ENCODE measurements around the gene CCR5AS.
"Not testable (repeated sequence)": the region's sequence is repeated elsewhere in the genome, so short reads cannot be mapped to it uniquely, and the experiment has no call there.

CCR5AS gene

DNA sequence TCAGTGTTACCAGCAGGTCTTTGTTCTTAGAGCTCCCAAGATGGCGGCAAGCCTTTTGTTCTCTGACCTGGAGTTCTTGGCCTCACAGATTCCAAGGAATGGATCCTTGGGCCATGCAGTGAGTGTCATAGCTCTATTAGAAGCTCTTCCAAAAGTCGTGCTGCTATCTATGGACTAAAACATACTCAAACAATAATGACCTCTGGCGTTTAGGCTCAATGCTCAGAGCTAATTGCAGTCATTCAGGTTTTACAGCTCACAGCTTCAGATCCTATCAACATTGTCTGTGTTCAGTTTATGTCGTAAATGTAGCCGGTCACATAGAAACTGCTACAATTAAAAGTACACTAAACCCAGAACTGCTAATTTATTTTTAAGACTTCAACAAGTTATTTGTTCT is 22.4 kb upstream of the CCR5AS start:
- DNase-seq (ENCODE audit: low read depth in 2 of 2) = no peak

DNA sequence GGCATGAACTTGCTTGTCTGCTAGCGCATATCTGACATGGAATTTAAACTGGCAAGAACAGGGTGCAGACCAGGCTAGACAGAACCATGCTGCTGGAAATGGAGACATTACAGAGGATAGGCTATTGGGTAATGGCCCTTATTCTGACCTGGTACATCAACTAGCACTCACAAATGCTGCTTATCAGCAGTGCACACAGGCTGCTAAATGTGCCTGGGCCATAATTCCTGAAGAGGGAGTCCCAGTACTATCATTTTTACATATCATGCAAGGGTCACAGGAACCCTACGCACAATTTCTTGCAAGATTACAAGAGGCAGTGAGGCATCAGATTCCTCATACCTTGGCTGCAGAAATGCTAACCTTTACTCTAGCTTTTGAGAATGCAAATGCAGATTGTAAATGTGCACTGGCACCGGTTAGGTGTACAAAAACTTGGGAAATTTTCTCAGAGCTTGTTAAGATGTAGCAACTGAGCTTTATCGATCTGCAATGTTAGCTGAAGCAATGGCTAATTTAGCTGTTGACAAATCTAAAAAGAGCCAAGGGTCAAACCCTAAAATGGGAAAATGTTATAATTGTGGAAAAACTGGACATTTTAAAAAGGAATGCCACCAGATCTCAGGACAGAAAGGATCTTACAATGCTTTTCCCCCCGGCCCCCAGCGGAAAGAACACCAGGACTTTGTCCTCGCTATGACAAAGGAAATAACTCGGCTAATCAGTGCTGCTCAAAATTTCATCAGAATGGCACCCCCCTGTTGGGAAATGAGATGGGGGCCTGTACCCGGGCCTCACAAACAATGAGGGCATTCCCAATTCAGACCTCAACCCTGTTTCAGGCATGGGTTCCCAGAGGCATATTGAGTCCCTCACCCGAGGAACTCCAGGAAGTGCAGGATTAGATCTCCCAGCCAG is 21.3 kb upstream of the CCR5AS start:
- DNase-seq (ENCODE audit: low read depth in 2 of 2) = no peak

DNA sequence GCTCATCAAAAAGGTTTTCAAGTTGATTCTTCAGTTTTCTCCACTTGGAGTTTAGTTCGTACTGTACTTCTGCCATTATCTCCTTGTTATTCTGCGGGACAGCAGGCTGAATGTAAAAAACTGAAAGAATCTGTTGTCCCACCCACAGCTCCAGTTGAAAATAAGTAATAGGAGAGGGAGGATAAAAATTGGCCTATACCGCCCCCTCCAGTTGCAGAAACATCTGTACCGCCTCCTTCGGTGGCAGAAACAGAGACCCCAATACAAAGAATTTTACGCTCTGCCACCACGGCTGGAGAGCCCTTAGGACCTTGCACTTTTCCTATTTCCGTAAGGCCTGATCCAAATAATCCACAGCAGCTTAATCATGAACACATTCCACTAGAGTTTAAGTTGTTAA is 20.5 kb upstream of the CCR5AS start:
- not testable (repeated sequence) for DNase-seq (ENCODE audit: low read depth in 2 of 2)

DNA sequence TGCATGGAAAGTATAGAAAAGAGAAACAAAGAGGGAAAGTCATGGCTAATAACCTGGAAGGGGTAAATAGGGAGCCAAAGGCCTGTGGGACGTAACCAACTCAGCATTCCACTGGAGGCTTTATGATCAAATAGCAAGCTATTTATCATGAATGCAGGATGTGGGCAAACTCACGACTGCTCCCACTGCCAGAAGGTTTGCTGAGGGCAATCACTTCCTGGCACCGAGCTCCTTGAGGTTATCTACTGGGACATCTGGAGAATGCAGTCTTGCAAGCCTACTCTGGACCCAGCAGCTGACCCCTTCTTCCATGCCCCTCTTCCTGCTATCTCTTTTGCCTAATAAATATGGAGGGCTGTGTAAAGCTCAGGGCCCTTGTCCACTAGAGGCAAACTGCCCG is 19.6 kb upstream of the CCR5AS start:
- DNase-seq (ENCODE audit: low read depth in 2 of 2) = not testable (repeated sequence)

DNA sequence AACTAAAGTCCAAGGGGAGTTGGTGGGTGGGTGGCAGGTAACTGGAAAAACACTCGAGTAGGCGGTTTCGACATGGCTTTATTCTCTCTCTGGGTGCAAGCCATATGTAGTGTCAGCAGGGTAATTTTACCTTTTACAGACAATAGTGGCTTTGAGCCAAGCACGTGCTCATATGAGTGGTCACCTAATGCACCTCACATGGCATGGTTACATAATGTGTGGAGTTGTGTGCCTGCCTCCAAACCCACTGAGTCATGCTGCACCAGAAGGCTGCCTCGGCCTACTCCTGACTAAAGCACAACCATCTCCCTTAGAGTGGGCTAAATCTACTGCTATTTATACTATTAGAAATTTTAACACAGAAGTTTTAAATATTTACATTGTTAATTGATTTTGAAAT is 16.7 kb upstream of the CCR5AS start:
- no peak for DNase-seq (ENCODE audit: low read depth in 2 of 2)

- DNase-seq (ENCODE audit: low read depth in 2 of 2) = no peak
These were observed 15.8 kb upstream of the CCR5AS start for GRCh38 chr3:46422617-46423016.

DNA sequence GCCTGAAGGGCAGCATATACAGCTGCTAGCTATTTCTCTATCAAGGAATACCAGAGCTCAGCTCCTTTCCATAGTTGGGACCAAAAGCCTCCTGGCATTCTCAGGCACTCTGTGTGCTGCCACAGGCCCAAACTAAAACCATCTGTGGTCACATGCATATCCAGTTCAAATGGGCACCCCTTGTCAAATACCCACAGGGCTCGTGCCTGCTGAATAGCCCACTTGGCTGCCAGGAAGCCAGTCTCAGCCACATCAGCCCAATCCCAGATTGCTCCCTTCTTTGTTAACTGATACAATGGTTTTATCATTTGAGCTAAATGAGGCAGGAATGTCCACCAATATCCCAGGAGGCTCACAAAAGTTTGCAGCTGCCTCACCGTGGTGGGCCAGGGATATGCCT is 14.1 kb upstream of the CCR5AS start:
- DNase-seq (ENCODE audit: low read depth in 2 of 2) = no peak

GRCh38 chr3:46419816-46420215 is 12.9 kb upstream of the CCR5AS start:
- DNase-seq (ENCODE audit: low read depth in 2 of 2) = no peak

DNA sequence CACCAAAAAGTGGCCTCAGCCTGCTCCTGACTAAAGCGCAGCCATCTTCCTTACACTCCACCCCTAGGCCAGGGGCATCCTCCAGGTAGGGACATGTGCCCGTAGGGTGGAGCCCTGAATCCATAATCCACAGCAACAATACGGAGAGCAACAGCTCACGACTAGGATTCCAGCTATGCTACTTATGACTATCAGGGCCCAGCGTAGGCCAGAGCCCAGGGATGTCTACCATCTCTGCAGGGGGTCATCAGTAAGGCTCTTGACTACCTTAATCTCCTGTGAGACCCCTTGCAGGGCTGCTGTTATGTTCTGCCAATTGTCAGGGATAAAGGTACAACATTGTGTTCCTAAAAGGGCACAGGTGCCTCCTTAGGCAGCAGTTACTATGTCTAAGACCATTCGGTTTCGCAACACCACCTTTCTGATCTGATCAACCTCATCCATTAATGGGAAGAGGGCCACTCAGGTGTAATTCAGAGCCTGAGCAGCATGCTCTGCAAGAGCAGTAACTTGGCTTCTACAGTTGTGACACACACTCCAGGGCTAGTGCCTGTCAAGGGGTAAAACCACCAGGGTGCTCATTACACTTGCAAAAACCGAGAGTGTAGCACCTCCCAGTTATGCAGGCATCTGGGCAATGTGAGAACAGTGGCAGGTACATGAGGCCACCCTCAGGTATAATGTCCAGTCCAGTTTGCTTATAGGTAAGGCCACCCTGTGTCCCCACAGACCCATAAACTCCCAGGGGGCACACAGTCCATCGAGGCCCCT is 11.2 kb upstream of the CCR5AS start:
- no peak for DNase-seq (ENCODE audit: low read depth in 2 of 2)

GRCh38 chr3:46416811-46417510 is 10.1 kb upstream of the CCR5AS start:
- DNase-seq (ENCODE audit: low read depth in 2 of 2) = no peak

- DNase-seq (ENCODE audit: low read depth in 2 of 2) = no peak
These were observed 9.4 kb upstream of the CCR5AS start for GRCh38 chr3:46416125-46416810.

GRCh38 chr3:46414739-46415138 is 7.9 kb upstream of the CCR5AS start:
- DNase-seq (ENCODE audit: low read depth in 2 of 2) = no peak

DNA sequence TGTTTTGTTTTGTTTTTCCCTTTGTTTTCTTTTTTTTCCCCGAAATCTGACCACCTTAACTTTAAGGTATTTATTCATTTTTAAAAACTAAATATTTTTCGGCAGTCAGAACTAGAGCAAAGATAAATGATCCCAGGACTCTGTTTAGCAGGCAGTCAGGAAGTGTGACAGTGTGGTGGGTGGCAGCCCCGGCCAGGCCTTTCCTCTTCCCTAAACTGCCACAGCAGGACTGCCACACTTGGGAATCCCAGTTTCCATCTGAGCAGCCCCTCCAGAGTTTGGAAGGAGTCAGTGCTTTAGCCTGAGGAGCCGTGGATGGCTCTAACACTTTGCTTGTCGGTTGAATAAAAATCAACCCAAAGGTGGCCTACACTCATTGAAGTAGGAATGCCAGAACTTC is 7.1 kb upstream of the CCR5AS start:
- DNase-seq (ENCODE audit: low read depth in 2 of 2) = no peak

DNA sequence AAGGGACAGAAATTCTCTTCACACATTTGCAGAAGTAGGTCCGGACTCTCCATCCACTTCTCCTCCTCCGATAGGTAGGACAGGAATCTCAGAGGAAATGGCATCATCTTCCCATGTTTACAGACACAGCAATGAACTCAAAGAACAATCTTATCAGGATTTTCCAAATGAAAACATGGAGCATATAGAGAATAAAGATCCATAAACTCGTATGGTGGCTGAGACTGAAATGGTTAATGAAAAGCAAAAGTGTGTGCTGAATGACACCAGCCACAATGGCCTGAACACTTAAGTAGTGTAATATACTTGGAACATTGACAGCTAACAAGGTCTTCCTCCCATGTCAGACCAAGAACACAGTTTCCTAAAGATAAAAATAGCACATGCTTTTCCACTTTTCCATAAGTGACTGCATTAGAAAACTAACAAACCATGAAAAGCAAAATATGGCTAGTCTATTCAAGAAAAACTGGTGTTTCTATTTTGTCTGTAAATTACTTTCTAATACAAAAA is 6.0 kb upstream of the CCR5AS start:
- DNase-seq (ENCODE audit: low read depth in 2 of 2) = no peak

GRCh38 chr3:46411271-46411670 is 4.4 kb upstream of the CCR5AS start:
- DNase-seq (ENCODE audit: low read depth in 2 of 2) = no peak

DNA sequence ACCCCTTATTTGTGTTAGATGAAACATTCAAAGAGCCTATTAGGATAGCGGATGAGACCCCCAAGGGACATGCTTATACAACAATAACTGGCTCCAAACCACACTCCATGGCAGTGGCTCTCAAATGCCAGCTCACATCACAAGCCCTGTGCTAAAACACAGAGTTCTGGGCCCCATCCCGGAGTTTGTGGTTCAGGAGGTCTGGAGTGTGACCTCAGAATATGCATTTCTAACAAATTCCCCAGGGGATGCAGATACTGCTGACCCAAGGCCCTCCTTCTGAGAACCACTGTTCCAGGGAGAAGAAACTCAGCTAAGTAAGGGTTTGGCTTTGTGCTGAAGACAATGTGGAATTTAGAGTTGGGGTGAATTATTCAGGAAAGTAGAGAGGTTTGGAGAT is 3.8 kb upstream of the CCR5AS start:
- no peak for DNase-seq (ENCODE audit: low read depth in 2 of 2)

GRCh38 chr3:46409739-46410489 is 3.0 kb upstream of the CCR5AS start:
- DNase-seq (ENCODE audit: low read depth in 2 of 2) = no peak

- DNase-seq (ENCODE audit: low read depth in 2 of 2) = no peak
These were observed 2.0 kb upstream of the CCR5AS start for GRCh38 chr3:46408853-46409252.

- no peak for DNase-seq (ENCODE audit: low read depth in 2 of 2)
These were observed 1.1 kb upstream of the CCR5AS start for GRCh38 chr3:46407970-46408369.

DNA sequence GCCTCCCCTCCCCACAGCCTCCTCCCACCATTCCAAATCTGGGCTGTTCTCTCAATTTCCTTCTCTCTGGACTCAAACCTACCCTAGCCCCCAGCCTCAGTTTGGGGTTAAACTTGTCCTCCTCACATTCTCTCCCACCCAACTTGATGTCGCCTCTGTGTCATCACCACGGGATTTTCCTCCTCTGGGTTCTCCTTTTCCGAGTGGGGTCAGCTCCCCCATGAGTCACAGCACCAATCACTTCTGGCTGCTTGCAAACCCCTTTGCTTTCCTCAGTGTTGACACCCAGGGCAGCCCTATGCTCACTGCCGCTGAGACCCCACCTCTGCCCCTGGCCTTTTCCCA is 451 bp downstream of the CCR5AS start:
- DNase-seq (ENCODE audit: low read depth in 2 of 2) = no peak

All from stimulated activated CD8-positive, alpha-beta memory T cell treated with anti-CD3 and anti-CD28 coated beads, Interleukin-15, amount 100 ng/mL, for 48 hours (primary cell).